Islet precursor cell (in vitro differentiated cells): ENCODE measurements around the gene FHIT.
"Not testable (repeated sequence)": the region's sequence is repeated elsewhere in the genome, so short reads cannot be mapped to it uniquely, and the experiment has no call there.

Source experiments
- DNase-seq: peaks from one replicate; pipeline ENCODE4 v3.0.0-alpha.2; 2018

Gene FHIT

DNA sequence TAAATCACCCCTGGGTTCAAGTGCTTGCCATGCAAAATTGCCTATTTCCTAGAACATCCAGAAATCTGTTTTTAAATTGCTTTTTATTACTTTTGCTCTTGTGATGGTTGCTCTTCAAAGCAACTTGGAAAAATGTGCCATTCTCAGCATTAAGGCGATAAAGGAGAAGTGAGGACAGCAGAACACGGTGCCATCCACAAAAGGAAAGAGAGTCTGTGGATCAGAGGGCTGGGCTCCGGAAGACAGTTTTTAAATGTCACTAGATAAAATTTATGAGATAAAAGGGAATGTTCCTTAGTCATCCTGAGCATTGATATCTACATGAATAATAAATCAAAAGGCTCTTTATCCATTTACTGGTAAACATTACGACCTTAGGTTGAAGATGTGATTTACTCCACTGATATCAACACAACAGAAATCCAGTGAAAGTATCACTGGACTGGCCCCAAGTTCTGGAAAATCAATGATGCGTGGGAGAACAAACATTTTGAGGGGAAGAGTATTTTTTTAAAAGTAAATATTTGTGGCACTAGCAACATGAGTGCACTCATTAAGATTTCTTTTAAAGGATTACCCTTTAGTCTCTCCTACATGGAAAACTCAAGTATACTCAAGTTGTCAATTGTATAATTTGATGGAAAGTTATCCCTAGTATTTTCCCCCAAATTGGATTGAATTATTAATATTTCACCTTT, 554.7 kb downstream of the FHIT start:
- no peak for DNase-seq

DNA sequence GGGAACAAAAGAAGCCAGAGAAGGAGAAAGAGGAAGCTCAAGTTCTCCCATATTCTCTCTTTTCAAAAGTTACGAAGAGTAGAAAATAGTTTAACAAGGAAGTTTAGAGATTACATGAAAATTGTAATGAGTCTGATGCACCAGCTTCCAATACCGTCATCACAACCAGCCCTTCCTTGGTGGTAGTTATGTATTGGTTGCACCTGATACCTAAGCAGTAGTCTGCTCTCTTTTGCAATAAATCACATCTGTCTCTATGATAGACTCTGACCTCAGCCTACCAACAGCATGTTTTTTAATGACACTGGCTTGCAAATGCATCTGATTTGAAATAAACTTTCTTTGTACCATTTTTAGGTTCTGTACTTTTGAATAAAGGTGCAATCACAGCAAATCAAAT, 575.8 kb downstream of the FHIT start:
- DNase-seq: no peak

DNA sequence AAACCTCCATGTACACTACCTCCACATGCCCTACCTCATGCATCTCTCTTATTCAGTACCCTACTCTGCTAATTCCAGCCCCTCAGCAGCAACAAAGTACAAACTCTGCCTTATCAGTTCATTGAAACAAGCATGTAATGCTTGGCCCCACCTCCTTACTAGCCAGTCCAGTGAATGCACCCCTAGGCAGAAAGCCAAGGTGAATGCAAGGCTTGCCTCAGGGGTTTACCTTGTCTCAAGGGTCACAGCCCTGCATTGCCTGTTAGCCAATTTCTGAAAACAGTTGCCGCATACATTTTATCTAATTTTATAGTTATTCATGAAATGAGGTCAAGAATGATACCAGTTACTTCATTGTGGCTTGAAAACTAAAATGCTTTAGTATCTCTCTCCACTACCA, 576.4 kb downstream of the FHIT start:
- no peak for DNase-seq

DNA sequence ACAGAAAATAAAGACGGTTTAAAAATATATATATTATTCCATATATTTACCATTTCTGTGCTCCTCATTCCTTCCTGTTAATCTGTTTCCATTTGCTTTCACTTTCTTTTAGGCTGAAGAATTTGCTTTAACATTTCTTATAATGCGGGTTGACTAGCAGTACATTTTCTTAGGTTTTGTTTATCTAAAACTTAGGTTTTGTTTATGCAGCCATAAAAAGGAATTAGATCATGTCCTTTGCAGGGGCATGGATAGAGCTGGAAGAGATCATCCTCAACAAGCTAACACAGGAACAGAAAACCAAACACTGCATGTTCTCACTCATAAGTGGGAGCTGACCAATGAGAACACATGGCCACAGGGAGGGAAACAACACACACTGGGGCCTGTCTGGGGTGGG, 578.1 kb downstream of the FHIT start:
- DNase-seq: no peak

DNA sequence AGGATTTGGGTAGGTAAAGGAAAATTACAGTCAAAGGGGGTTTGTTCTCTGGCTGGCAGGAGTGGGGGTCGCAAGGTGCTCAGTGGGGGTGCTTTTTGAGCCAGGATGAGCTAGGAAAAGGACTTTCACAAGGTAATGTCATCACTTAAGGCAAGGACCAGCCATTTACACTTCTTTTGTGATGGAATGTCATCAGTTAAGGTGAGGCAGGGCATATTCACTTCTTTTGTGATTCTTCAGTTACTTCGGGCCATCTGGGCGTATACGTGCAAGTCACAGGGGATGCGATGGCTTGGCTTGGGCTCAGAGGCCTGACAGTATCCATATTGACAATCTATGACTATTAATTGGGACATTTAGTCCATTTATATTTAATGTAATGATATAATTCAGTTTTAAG, 578.9 kb downstream of the FHIT start:
- not testable (repeated sequence) for DNase-seq

DNA sequence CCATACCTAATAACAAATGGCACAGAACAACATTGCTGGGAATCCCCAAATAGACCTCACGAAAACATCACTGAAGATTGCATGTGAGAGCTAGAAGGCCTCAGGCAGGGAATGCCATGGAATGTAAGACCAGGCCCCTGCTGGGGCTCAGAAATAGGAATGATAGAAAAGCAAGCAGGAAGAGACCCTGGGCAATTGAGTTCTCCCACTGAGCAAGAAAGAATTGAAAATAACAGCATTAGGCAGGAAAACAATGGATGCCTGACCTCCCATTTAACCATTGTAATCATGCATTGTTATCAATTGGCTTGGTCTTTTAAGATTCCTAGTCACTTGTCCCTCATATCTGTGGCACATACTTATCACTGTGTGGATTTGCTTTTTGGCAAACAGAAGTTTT, 581.6 kb downstream of the FHIT start:
- DNase-seq: no peak

DNA sequence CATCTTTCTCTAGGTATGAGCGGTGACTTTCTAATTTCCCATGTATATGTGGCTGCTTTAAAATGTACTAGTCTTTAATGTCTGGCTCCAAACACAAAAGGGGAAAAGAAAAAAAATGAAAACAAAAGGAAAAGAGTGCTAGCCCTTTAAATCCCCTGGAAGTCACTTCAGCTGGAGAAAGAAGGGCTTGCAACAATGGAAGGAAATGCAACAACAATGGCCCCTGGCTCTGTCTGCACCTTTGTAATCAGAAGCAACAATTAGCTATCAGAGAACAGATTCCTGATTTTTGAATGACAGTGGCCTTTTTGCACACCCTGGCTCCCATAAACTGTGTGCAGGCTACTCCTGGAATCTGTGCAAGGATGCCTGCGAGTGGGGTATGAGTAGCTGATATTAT, 591.2 kb downstream of the FHIT start:
- DNase-seq: no peak

DNA sequence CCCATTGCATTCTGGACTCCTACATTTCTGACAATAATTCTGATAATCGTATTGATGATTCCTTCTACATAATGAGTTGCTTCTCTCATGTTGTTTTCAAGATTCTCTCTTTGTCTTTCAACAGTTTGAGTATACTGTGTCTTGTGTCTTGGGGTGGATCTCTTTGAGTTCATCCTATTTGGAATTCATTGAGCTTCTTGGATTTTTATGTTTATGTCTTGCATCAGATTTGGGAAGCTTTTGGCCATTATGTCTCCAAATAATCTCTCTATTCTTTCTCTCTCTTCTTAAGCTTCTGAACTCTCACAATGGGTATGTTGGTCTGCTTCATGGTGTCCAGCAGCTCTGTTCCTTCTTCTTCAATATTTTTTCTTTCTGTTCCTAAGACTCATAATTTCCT, 592.2 kb downstream of the FHIT start:
- DNase-seq: no peak

DNA sequence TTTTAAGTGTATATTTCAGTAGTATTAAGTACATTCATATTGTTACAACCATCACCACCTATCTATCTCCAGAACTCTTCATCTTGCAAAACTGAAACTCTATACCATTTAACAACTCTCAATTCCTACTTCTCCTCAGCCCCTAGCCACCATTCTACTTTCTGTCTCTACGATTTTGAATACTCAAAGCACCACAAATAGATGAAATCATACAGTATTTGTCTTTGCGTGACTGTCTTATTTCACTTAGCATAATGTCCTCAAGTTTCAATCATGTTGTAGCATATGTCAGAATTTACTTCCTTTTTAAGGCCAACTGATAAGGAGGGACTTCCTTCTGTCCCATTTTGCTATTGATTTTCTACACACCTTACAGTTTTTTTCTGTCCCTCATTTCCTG, 593.3 kb downstream of the FHIT start:
- DNase-seq: no peak

DNA sequence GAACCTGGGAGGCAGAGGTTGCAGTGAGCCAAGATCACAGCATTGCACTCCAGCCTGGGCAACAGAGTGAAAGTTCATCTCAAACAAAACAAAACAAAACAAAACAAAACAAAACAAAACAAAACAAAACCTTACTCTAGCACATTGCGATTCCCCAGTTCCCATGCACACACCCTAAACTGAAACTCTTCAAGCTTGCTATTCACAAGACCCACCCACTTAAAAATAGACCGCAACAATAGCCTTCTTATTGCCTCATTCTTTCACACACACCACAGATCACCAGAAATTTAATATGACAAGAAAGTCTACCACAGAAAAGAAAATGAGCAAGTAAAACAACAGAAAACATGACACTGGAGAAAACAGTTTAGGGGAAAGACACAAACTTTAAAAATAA, 598.4 kb downstream of the FHIT start:
- DNase-seq: no peak

DNA sequence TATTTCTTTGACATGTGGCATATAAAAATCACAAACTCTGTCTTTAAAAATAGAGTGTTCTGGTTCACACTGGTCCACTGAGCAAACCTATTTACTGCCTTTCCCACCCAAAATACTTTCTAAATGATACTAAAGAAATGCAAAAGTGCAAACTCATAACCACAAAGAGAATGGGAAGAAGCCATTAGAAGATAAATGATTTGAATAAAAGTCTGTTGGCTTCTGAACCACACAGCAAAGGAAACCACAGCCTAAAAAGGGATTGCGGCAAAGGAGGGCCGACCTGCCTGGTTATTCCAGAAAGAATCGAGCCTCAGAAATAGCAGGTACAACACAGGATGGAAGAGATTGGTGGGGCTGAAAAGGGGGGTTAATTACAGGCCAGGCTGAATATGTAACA, 599.5 kb downstream of the FHIT start:
- DNase-seq: no peak

DNA sequence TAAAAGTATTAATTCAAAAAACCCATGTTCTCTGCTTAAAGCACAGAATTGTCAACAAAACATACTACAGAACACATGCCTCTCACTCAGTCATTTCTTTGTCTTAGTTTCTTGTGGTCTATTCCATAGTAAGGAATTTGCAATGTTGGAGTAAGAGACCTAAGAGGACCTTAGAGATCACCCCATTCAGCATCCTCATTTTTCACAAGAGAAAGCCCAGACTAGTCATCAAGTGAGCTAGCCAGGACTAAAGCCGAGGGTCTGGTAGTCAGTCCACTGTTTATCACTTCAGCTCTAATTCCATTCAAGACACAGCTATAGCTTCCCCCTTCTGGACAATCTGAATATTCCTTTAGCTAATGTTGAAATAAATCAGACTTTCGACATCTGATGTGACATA, 601.1 kb downstream of the FHIT start:
- no peak for DNase-seq

DNA sequence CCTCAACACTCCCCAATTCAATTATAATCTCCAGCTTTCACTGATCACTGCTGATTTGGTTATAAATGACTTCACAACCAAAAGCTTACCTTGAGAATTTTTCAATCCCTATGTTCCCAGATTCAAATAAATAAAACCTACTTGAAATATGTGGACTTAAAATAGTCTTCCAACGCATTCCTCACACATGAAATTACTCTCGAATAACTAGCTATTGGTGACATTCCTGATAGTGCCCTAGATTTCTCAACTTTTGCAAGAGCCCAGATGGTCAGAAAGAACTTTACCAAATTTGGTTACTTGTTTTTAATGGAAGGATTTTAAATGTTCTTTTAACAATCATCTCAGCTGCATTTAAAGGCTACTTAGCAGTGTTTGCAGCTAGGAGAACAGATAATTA, 605.5 kb downstream of the FHIT start:
- no peak for DNase-seq

DNA sequence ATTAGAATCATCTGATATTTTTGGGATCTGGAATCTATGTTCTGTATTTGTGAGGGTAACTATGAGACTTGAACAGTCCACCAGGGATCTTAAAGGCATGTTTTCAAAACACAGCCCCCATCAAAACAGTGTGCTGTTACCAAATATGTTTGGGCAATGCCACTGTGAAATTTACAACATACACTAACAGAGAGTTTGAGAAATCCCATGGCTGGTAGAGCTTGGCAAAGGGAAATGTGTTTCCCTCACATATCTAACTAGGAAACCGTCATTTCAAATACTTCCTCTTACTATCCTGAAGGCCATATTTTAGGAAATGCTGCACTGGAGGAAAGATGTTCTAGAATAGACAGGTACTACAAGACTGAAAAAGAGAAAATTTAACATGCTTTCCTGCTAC, 607.4 kb downstream of the FHIT start:
- DNase-seq: no peak

DNA sequence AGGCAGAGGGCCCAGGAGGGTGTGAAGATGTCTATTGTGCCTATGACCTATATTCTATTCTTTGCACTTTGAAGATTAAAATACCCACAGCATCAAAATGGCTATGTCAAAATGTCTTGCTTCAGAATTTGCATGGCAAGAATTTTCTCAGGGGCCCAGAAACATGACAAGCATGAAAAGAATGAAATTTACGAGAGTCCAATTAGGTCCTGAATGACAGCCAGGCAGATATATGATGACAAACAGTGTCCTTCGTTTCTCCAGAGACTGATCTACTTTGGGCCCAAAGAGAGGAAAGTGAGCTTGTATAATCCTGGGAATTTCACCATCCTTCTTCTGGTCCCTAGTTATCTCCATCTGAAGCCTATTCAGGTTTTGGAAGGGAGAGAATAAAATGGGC, 609.9 kb downstream of the FHIT start:
- peak; percentile 55 for DNase-seq

DNA sequence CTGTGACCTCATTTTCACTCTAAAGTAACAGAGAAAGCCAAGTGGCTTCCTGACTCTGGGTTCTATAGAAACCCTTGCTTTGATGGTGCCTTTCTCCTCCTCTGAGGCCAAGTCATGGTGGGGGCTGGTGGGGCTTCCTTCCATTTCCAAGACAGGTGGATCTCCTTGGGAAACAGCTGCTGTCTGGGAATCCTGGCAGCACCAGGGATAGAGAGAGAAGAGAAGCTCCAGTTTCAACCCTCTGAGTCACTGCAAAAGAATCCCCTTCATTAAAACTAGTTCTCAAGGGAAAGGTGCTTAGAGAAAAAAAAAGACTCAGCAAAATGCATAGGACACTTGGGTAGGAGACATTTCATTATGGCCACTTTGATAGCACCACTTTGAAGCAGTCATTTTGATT, 614.4 kb downstream of the FHIT start:
- peak; percentile 92 for DNase-seq

DNA sequence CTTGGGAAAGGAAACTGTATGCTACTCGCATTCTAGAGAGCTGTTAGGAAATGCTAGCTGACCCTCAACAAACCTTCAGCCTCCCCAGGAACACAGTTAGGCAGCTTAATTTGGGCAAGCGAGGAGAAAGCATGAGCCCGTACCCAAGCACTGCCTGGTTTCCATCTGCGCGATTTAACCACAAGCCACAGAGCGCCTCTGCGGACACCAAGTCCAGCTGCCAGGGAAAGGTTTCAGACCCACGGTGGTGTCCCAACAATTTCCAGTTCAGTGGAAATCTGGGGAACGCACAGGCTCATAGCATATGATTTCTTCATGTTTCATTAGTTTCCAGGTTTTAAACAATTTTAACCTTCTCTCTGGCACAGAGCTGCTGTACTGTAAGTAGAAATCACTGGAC, 617.6 kb downstream of the FHIT start:
- DNase-seq: no peak

DNA sequence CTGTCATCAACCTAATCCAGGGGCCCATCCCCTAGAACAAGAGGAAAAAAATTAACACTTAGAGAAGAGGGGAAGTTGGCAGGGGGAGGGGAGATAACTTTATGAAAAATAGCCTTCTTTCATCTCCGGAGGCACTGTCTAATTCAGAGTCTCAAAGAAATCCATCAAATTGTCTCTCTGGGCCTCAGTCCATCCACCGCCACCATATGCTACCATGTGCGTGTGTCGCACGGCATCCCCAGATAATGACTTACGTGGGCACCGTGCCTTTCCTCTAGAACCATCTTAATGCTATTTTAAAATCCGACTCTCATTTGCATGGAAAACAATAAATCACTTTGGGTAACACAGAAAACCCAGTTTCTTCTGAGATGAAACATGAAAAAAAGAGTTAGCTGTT, 619.7 kb downstream of the FHIT start:
- no peak for DNase-seq

DNA sequence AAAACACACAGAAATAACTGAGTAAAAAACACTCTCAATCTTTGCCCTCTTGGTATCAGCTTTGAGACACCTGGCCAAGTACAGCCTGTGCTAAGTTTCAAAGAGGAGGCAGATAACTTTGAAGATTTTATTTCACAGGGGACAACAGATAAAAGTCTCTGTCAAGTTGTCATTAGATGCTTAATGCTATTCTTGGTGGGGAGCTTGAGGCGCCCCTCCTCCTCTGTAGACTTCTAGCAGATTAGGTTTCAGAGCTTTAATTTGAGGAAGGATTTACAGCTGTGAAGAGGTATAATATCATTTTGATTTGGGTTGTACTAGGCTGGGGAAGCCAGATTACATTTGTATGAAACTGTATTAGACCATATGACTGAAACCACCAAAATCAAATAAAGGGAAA, 620.3 kb downstream of the FHIT start:
- DNase-seq: no peak

DNA sequence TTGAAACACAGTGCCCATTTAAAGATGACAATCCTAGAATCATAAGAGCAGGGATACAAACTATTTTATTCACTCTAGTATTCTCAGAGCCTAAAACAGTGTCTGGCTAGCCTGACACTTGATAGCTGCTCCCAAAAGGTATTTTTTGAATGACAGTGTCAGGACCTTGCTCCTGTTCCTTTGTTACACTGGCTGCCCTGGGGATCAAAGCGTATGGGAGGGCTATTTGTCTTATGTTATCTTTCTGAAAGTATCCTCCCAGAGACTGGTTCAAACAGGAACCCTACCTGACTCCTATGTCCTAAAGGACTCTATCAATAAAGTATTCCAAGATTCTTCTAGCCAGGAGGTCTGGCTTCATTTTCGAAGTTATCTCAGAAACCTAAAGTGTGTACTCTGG, 621.4 kb downstream of the FHIT start:
- no peak for DNase-seq

DNA sequence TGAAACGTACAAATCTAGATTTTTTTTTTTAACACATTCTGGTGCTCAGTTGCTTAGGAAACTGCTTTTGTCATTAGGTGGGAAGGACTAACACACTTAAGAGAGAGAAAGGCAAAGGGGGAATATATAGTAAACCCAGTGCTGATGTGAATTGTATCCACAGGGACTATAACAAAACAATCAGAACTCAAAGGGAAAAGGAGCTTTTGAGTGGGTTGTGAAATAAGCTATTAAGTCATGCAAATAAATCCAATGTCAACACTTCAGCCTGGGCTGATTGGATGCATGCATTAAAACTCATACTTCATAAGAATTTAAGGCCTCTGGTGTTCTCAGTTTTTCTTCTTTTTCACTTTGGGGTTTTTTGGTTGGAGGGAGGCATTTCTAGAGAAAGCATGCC, 628.9 kb downstream of the FHIT start:
- DNase-seq: no peak

DNA sequence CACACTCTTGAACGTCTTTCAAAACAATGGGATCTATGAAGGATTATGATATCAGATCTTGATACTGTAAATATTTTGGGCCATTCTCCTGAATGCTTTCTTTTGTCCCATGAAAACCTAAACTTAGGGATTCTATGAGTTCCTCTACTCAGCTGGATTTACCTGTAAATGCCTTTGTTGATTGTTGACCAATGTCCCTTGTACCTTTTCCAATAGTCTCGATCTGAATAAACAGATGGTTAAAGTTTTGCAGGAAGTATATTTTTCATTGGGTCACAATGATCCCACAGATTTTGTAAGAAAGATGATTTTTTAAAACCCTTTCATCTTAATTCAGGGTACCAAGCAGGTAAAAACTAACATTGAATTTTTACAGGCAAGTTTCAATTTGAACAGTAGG, 634.1 kb downstream of the FHIT start:
- no peak for DNase-seq

DNA sequence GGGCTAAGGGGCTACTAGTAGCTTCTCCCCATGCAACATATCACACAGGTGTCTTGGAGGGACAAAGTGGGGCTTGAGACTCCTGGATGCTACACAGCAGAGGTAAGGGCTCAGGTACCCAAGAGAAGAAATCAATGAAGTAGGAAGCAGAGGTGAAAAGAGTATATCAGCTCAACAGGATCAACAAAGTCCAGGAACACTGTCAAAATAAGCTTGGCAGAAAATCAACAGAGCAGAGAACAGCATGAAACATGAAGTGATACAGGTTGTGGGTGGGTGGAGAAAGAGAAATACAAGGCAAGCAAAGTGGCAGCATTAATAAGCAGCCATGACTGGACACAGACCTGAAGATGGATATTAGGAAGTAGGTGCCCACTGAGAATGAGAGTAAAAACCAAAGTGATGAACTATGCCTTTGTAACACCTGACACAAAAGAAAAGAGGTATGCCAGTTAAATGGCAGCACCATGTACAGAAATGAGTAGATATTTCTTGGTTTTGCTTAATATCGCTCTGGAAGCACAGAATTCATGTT, 637.4 kb downstream of the FHIT start:
- no peak for DNase-seq

DNA sequence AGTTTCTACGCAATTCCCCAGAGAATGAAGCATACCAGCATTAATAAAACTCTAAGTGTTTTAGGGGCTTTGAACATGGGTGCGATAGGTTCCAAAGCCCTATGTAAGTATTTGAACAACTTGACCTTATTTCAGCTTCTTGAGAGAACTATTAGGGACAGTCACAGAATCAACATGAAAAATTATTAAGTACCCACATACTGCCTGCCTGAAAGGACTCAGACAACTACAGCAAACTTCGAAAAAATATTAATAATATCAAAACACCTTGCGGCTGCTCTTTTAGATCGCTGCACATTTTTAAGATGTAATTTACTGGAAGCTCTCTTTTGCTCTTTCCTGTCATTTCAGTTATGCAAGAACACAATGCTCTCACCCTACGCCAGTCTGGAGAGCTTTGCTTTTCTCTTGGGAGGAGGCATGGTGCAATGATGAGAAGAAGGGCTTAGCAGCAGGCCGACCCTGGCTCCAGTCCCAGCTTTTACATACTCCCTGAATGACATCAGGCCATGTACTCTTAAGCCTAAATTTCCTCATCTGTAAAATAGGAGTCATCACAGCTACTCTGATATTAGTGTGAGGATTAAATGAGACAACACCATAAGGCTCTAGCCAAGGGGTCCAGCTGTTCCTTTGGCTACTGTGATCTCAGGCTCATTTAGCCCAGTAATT, 640.7 kb downstream of the FHIT start:
- no peak for DNase-seq

DNA sequence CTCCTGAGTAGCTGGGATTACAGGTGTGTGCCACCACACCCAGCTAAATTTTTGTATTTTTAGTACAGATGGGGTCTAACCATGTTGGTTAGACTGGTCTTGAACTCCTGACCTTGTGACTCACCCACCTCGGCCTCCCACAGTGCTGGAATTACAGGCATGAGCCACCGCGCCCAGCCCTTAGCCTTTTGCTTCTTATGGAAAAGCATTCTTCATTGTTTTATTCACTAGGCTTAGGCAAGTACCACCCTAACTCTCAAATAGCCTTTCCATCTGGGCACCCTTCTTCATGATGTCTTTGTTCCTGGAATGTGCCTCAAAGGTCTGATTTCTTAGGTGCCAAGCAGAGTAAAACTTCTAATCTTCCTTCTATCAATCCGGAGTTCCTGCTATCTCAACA, 641.8 kb downstream of the FHIT start:
- no peak for DNase-seq
